AG08395 (cell line): Measurements from ENCODE around the gene CHST13.
A peak's percentile ranks its signal among the peaks of the same experiment; 100 is the strongest.

Source experiments
- DNase-seq: peaks from one replicate; pipeline ENCODE4 v3.0.0; 2012; ENCODE audit warnings: mixed read lengths, low spot score

Gene CHST13

DNA sequence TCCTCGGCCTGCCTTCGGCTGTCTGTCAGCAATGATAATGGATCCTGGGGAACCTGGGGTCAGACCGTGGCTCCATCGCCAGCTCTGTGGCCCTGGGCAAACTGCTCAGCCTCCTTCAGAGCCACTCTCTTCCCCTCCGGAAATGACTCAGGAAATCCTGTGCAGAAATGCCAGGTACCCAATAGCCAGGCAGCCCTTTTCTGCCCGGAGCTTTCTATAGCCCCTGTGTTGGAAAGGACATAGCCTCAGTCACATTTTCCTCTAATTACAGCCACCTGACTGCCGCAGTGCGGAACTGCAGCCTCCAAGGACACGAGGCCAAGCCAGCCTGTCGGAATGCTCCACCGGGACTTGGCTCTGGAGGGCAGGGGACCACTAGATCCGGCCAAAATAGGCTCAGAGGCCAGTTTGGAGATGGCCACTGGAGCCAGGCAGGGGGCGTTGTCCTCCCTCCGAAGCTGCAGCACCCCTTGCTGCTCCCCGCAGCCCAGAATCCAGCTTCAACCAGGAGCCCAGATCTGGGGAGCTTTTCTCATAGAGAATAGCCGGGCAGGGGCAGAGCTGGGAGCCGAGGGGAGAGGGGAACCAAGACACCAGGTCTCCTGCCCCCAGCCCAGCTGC is 36.7 kb upstream of the CHST13 start:
- peak; percentile 26 for DNase-seq

- DNase-seq, result no peak
Observed at GRCh38 chr3:126488185-126488584, 35.8 kb upstream of the CHST13 start.

- no peak for DNase-seq
Observed at GRCh38 chr3:126488886-126489569, 34.9 kb upstream of the CHST13 start.

DNA sequence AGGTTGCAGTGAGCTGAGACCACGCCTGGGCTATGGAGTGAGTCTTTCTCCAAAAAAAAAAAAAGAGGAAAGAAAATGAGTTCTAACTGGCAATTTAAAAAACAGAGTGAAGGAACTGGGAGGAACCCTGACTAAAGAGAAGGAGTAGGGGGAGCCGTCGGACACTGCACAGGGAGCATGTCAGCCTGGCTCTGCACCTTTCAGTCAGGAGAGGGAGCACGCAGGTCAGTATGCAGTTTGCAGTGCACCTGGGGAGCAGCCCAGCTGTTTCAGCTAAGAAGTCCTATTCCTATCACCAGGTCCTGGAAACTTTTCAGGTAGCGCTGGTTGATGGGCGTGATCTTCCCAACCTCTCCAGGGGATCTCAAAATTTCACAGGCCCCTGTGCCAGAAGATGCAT is 33.3 kb upstream of the CHST13 start:
- DNase-seq, result no peak

DNA sequence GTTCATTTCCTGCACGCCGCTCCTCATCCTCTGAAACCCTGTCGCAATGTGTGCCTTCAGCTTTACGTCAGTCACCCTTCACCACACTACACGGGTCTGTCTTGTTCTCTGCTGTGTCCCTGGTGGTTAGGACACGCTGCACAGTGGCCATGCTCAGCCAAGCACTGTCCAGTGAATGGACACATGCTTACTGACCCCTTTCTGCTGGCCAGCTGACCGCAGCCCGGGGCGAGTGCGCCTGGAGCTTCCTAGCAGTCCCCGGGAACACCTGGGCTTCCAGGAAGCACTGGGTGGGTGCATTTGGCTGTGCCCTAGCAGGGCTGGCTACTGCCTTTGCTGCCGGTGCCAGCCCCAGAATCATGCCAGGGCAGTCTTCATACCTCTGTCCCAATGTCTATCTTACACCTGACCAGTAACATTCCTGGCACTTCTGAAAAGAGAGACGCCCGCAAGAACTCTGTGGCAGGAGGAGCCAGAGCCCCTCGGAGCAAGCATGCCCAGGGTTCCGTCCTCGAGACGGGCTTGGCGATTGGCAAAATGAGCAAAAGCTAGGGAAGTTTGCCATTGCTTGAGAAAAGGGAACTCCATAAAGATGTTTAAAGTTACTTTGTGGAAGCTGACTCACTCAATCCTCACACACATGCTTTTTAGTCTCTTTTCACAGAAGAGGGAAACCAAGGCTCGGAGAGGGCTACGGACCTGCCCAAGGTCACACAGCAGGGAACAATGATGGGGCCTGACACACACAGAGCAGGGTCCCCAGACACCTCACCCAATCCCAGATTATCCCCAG is 32.5 kb upstream of the CHST13 start:
- no peak for DNase-seq

GRCh38 chr3:126493051-126493450 is 30.9 kb upstream of the CHST13 start:
- DNase-seq, result no peak

- DNase-seq, result no peak
Observed at GRCh38 chr3:126493739-126494138, 30.2 kb upstream of the CHST13 start.

DNA sequence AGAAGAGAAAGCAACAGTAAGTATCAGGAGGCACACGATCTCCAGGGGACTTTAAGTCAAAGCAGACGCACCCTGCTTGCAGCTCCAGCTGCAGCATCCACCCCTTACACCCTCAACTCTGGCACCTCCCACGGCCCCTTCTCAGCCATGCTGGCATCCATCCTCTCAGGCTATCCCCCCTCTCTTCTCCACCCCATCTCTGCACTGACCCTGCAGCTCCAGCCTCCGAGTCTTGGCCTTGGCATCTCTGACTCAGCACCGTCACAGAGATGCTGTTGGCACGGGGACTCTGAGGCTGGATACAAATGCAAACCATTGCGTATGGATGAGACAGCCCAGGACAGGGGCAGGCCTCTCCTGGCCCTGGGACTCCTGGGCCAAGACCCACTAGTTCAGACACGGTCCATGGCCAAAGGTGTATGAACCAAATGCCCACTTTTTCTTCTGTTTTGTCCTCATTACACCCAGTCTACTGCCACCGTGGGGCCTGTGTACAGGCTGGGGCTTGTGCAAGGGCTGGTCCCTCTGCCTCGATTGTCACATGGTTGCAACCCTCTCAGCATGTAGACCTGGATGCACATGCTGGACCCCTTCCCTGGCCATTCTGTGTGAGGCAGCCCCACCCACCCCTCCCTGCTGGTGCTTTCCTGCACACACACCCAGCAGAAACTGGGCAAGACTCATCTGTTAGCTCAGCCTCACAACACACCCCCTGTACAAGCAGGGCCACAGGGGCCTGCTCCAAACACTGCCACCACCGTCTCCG is 29.6 kb upstream of the CHST13 start:
- DNase-seq, result peak; percentile 68

DNA sequence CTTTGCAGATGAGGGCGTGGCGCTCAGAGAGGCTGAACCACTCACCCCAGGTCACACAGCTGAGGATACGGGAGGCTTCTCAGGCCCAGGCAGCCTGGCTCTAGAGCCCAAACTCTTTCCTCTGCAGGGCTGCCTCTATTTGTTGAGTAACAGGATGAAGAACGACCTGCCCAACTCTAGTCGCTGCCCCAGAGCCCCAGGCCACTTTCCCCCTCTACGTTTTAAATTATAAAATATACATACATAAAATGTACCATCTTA is 29.1 kb upstream of the CHST13 start:
- no peak for DNase-seq

DNA sequence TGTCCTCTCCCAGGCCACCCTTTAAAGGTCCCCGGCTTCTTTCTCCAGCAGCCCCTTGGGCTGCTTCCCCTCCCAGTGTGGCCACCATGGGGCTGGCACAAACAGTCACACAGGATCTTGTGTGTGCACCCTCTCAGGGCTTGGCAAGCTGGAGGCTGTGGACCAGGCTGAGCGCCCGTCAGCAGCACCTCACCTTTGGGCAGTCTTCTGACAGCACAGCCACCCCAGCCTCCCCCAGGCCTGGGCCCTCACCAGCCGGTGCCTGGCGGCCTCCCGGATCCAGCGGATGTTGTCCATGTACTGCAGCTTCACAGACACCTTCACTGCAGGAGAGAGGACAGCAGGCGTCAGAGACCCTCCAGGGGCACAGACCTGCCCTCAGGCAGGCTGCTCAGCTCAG is 28.2 kb upstream of the CHST13 start:
- DNase-seq, result no peak

DNA sequence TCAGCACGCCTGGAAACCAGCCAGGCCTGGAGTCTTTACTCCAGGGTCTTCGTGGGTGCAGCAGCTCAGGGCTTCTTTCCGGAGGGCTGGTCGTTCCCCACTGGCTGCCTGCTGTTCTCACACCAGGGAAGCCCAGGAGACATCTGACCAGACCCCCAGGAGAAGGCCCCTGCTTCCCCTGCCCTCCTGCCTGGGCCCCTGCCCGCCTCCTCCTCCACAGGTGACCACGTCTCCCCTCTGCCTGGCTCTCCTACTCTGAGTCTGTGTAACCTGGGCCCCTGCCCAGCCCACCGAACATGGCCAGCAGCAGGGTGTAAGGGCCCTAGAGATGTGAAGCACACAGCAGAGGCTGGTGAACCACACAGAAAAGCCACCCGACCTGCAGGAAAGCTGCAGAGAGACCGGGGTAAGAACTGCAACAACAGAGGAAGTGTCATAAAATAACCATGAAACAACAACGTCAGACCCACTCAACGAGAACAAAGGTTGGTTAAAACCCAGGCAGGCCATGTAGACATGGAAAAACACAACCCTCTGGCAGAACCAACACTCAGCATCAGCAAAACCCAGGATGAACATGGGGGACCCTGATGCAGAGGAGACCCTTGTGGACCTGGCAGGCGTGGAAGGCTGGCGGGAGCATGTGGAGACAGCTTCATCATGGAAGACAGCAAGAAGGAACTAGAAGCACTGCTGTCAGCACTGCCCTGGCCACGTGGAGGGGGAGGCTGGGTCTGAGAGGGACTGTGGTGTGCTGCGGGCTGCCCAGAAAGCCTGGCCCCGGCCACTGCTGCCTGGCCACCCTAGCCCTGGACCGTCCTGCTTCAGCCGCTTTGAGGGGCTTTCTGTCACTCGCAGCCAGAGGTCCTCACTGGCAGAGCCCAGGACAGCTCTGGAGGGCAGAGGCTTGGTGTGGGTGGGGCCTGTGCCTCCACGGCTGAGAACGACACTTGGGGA is 26.8 kb upstream of the CHST13 start:
- DNase-seq, result no peak

GRCh38 chr3:126497956-126498355 is 26.0 kb upstream of the CHST13 start:
- DNase-seq, result no peak

DNA sequence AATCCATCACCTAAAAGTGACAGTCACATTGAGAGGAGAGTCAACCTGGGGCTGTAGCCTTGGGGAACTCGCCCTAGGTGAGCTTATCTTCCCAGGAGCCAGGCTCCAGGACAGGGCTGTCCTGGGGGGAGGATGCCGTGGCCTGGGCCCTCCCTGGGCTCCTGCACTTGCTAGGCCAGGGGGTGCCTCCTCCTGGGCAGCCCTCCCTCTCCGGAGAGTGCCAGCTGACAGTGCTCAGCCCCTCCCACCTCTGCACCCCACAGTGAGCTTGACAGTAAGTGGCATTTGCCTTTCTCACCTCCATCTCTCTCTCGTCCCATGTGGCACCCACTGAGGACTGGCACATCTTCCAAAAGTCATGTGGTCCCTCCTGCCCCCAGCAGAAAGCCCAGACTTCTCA is 25.5 kb upstream of the CHST13 start:
- DNase-seq, result no peak

DNA sequence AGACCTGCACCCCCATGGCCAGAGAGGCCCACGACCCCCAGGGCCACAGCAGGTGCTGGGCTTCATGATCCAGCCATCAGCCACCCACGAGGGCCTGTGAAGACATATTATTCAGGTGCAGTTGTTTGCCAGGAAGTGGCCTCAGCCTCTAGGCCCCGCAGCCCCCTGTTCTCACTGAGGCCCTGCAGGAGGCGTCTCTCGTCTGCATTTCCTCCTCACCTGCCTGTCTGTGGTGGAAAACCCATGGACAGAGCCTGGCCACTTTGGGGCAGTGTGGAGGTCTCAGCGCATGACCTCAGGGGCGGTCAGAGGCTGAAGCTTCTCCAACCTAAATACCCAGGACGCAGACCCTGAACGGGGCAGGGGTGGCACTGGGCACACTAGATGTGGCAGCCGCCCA is 25.0 kb upstream of the CHST13 start:
- DNase-seq, result no peak

- no peak for DNase-seq
Observed at GRCh38 chr3:126499401-126499800, 24.6 kb upstream of the CHST13 start.

- no peak for DNase-seq
Observed at GRCh38 chr3:126500016-126500415, 23.9 kb upstream of the CHST13 start.

DNA sequence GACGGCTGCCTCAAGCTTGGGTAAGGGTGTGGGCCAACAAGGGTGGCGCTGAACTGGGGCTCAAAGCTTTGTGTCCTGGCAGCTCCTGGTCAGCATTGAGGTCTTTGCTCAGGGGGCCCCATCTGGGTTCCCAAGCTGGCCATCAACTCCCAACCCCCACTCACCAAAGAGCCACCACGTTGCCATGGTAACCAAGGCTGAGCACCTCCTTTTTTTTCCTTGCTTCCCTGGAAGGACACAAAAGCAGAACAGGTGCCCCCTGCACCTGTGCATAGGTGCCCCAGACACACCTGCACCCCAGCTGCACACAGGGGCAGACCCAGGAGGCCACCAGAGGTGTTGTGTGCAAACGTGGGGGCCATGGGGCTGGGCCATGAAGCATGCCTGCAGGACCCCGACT is 22.9 kb upstream of the CHST13 start:
- DNase-seq, result no peak

DNA sequence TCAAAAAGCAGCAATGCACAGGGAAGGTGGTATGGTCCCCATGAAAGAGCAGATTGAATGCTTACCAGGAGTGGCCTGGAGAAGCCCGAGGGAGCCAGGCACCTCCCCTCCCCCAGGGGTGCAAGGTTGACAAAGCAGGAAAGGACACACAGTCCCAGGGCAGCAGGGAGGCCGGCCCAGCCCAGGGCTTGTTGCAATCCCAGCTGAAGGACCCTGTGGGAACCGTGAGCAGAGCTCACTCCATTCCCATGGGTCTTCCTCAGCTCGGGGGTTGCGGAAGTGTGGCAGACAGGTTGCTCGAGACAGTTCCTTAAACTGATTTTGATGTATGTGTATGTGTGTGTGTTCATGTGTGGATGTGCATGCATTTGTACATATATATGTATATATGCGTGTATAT is 22.2 kb upstream of the CHST13 start:
- no peak for DNase-seq

DNA sequence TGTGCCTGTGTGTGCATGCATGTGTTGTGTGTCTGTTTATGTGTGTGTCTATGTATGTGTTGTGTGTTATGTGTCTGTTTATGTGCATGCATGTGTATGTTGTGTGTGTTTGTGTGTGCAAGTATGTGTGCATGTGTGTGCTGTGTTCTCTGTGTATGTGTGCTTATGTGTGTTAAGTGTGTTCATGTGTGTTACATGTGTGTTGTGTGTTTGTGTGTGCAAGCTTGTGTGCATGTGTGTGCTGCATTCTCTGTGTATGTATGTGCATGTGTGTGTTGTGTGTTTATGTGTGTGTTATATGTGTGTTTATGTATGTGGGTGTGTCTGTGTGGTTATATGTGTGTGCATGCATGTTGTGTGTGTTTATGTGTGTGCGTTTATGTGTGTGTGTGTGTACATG is 21.3 kb upstream of the CHST13 start:
- DNase-seq, result no peak

GRCh38 chr3:126503701-126504100 is 20.3 kb upstream of the CHST13 start:
- no peak for DNase-seq

- DNase-seq, result no peak
Observed at GRCh38 chr3:126507886-126508285, 16.1 kb upstream of the CHST13 start.

DNA sequence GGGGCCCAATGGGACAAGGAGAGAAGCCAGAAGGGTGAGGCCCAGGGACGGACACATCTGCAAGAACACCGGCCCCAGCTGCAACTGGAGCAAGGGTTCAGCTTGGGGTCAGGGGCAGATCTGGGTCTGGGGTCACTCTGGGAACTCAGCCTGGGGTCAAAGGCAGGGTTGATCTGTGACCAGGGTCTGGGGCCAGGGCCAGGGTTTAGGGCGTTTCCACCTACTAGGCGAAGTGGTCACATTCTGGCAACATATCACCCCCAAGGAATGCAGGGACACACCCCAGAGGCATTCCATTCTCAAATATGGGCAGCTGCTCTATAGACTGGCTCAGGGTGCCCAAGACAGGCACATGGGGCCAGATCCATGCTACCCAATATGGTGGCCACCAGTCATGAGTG is 15.4 kb upstream of the CHST13 start:
- DNase-seq, result peak; percentile 60
